Aorta (tissue), 5 donors: ENCODE results near the gene NOP14. TPM values are rescaled to one million over a fixed set of nuclear protein-coding genes. Genes with fewer than 3 reads are reported as not detected.
"Not testable (repeated sequence)": the region's sequence is repeated elsewhere in the genome, so short reads cannot be mapped to it uniquely, and the experiment has no call there.

Experiments used
- ATAC-seq: fragments of 200-7000 bp; cut with Tn5 transposase; one replicate; pipeline ENCODE4 v1.9.1; 2022; ENCODE audit warnings: moderate library complexity; ENCODE audit not compliant: low FRiP score
- DNase-seq, 2 donors: peaks; one replicate each; pipeline ENCODE4 v3.0.0-alpha.2; 2020
- H3K27ac ChIP-seq, 2 donors: one replicate each; pipeline ENCODE4 v1.5.1; 2013; ENCODE audit warnings: low read length in 2 of 2, mild to moderate bottlenecking in 2 of 2, moderate library complexity in 2 of 2, control low read depth in 1 of 2, inconsistent platforms in 1 of 2, low read depth in 1 of 2
- H3K27me3 ChIP-seq, 2 donors: one replicate each; pipeline ENCODE4 v1.6.1; 2013; ENCODE audit warnings: control low read depth in 1 of 2, low read length in 1 of 2, mild to moderate bottlenecking in 1 of 2, moderate library complexity in 1 of 2; ENCODE audit not compliant: insufficient read depth in 2 of 2, control insufficient read depth in 1 of 2
- H3K36me3 ChIP-seq, 2 donors: one replicate each; pipeline ENCODE4 v1.6.1; 2013; ENCODE audit warnings: control low read depth in 1 of 2, low read length in 1 of 2, mild to moderate bottlenecking in 1 of 2; ENCODE audit not compliant: insufficient read depth in 2 of 2, control insufficient read depth in 1 of 2
- H3K4me1 ChIP-seq, 2 donors: one replicate each; pipeline ENCODE4 v1.6.1; 2013; ENCODE audit warnings: low read length in 2 of 2, control low read depth in 1 of 2, mild to moderate bottlenecking in 1 of 2, moderate library complexity in 1 of 2; ENCODE audit not compliant: insufficient read depth in 2 of 2, control insufficient read depth in 1 of 2
- H3K4me3 ChIP-seq, 2 donors: one replicate each; pipeline ENCODE4 v1.5.1; 2013; ENCODE audit warnings: low read length in 2 of 2, control low read depth in 1 of 2, mild to moderate bottlenecking in 1 of 2
- H3K9me3 ChIP-seq: one replicate; pipeline ENCODE4 v1.6.1; 2013; ENCODE audit warnings: mild to moderate bottlenecking, low read length; ENCODE audit not compliant: control insufficient read depth
- WGBS, 2 donors: extraction: QIAGEN DNeasy Blood & Tissue Kit; methylation state at CpG; one replicate each; pipeline ENCODE4 v1.1.7; 2013; 5-methylcytosine and 5-hydroxymethylcytosine counted together
- intact Hi-C, 2 donors: fragments of 100-400 bp; cut with DNase I; formaldehyde crosslinking; loops; one replicate each; pipeline versions ENCODE4 v1.14.2 to v1.15.0; 2022
- polyA plus RNA-seq, 2 donors: library from polyadenylated mRNA; stranded (reverse); fragments of 200-250 nt; gene quantifications; one replicate each; pipeline ENCODE4 v1.2.3, GENCODE V29; 2013
- total RNA-seq, 2 donors: library from RNA; stranded (reverse); fragmentation: NEBNext Ultra II Directional; extraction: Animal tissue kit (Norgen Biotek cat#: 25700); gene quantifications; one replicate each; pipeline ENCODE4 v1.2.1, GENCODE V29; 2021
- donor health status: healthy with polysubstance abuse.
- donor health status: Bipolar disorder and iron deficiency.
- donor health status: DM: no; HTN: no; CAD: no.
- donor health status: DM: no; HTN: no; CAD: no.
- donor health status: DM: yes; HTN: yes; CAD: no.

The NOP14 gene
- total and polyA plus RNA-seq, 4 donors, result 8.0 to 15.5 (median 11.8) TPM

- intact Hi-C loops, result loop anchor here in 1 of 2 donors (5.0 to 10.0 kb wide), 2 partner anchors 70 to 202 kb away; no protein-coding TSS in a partner anchor
- H3K9me3 ChIP-seq, result no peaks in the 10 kb centered on the region
- H3K27me3 ChIP-seq, result no peaks in the 10 kb centered on the region
- 38 to 47% methylated on average over 5 of the region's 5 CpGs for WGBS, 2 donors
- no peak for DNase-seq
- H3K36me3 ChIP-seq, result no peaks in the 10 kb centered on the region
- ATAC-seq, result no peak
- peak overlapping the region in 1 of 2 donors; percentile 39 for H3K4me3 ChIP-seq
- H3K27ac ChIP-seq, result no peak overlapping the region
- no peaks in the 10 kb centered on the region for H3K4me1 ChIP-seq
Measured at GRCh38 chr4:2964706-2965258, 1.6 kb upstream of the NOP14 start.

DNA sequence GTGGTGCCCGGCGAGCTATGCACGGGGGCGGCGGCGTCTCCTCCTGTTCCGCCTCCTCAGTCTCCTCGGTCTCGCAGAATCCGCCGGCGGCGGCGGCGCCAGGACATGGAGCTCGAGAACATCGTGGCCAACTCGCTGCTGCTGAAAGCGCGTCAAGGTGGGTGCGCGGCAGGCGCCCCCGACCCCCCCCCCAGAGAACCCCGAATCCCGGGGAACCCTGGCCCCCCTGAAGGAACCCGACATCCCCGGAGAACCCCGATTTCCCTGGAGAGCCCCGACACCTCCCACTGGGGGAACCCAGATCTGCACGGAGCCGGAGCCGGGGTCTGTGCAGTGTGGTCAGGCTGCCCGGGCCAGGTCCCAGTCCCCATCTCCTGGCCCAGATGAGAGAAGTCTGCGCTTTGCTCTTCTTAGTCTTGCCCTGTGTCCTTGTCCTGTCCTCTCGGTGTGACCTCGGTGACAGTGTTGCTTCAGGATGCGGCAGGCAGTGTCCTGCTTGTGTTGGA, 813 bp upstream of the NOP14 start:
- DNase-seq (peak in 1 of 2 donors; percentile 69), ATAC-seq (peak; percentile 36)
- intact Hi-C loops, result loop anchor here in 1 of 2 donors (5.0 to 10.0 kb wide), 2 partner anchors 71 to 202 kb away; no protein-coding TSS in a partner anchor
- no peaks in the 10 kb centered on the region for H3K4me1 ChIP-seq
- peak overlapping the region; percentile 39 to 80 for H3K4me3 ChIP-seq
- H3K9me3 ChIP-seq, result no peaks in the 10 kb centered on the region
- H3K27me3 ChIP-seq, result no peaks in the 10 kb centered on the region
- no peaks in the 10 kb centered on the region for H3K36me3 ChIP-seq
- H3K27ac ChIP-seq, result peak overlapping the region in 1 of 2 donors; percentile 28
- WGBS, 2 donors, result 1% methylated on average over 30 to 38 of the region's 38 CpGs

- DNase-seq (peak; percentile 68 to 83), ATAC-seq (peak; percentile 67)
- WGBS, 2 donors, result 0% methylated on average over 40 of the region's 40 CpGs
- H3K4me3 ChIP-seq, result peak overlapping the region; percentile 40 to 45
- peaks cover 0 to under 1% of the 10 kb centered on the region in 2 donors for H3K36me3 ChIP-seq
- no peaks in the 10 kb centered on the region for H3K27me3 ChIP-seq
- H3K27ac ChIP-seq, result peak overlapping the region; percentile 12 to 60
- no peaks in the 10 kb centered on the region for H3K9me3 ChIP-seq
- intact Hi-C loops, result loop anchor here in 1 of 2 donors (5.0 to 10.0 kb wide), 2 partner anchors 72 to 200 kb away; no protein-coding TSS in a partner anchor
- H3K4me1 ChIP-seq, result no peaks in the 10 kb centered on the region
Measured at GRCh38 chr4:2962614-2963174, 512 bp downstream of the NOP14 start.

GRCh38 chr4:2961811-2962441, 1.3 kb downstream of the NOP14 start:
- Histone ChIP-seq H3K27ac (no peak overlapping the region), H3K36me3 (peaks cover 0 to 3% of the 10 kb centered on the region in 2 donors), H3K9me3 (no peaks in the 10 kb centered on the region), H3K27me3 (no peaks in the 10 kb centered on the region), H3K4me1 (no peaks in the 10 kb centered on the region), H3K4me3 (peak overlapping the region in 1 of 2 donors; percentile 40)
- intact Hi-C loops, result loop anchor here in 1 of 2 donors (5.0 to 10.0 kb wide), 2 partner anchors 73 to 200 kb away; no protein-coding TSS in a partner anchor
- ATAC-seq, result no peak
- 31 to 42% methylated on average over 14 of the region's 14 CpGs for WGBS, 2 donors
- no peak for DNase-seq

DNA sequence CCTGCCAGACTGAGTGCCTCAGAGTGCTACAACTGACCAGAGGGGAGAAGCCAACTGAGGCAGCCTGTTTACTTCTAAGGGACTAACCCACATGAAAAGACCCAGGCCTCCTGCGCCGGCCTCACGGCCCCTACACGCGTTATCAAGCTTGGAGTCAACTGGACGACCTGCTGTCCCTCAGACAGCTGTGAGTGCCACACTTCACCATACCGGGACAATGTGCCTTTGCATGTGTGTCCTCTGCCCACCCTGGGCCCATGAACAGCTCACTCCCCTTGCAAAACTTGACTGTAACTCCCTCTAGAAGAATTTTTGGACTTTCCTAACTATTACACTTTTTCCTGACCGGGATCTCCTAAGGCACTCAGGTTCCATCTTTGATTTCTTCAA, 1.8 kb downstream of the NOP14 start:
- no peak for ATAC-seq
- no peak overlapping the region for H3K4me3 ChIP-seq
- intact Hi-C loops, result loop anchor here in 1 of 2 donors (5.0 to 10.0 kb wide), 2 partner anchors 73 to 199 kb away; no protein-coding TSS in a partner anchor
- no peaks in the 10 kb centered on the region for H3K4me1 ChIP-seq
- no peak overlapping the region for H3K27ac ChIP-seq
- no peak for DNase-seq
- H3K9me3 ChIP-seq, result no peaks in the 10 kb centered on the region
- H3K36me3 ChIP-seq, result peaks cover 0 to 3% of the 10 kb centered on the region in 2 donors
- H3K27me3 ChIP-seq, result no peaks in the 10 kb centered on the region
- WGBS, 2 donors, result 70% methylated on average over 8 of the region's 8 CpGs

- DNase-seq, H3K4me3 ChIP-seq, H3K27ac ChIP-seq, H3K4me1 ChIP-seq, H3K9me3 ChIP-seq, H3K36me3 ChIP-seq, ATAC-seq, H3K27me3 ChIP-seq: not testable (repeated sequence)
- intact Hi-C loops, result loop anchor here in 1 of 2 donors (5.0 to 10.0 kb wide), 2 partner anchors 74 to 198 kb away; no protein-coding TSS in a partner anchor
- WGBS, 2 donors, result 91 to 96% methylated on average over 4 of the region's 4 CpGs
Measured at GRCh38 chr4:2960450-2960849, 2.8 kb downstream of the NOP14 start.

DNA sequence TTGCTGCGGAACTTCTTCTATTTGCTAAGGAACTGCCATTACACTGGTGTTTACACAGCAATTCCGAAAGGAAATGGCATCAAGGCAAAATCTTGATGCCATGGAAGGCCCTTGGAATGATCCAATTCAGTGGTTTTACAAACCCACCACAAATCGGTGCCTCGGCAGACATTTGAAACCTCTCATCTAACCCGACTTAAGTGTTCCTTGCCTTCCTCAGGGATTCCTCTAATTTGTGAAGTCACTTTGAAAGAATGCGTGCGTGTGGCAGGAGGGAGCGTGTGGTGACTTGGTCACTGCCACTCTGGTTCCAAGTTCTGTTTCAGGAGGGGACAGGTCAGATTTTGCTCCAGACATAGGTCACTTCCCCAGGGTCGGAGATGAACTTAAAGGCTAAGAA, 4.8 kb downstream of the NOP14 start:
- Histone ChIP-seq H3K27ac (no peak overlapping the region), H3K36me3 (peaks cover 2 to 3% of the 10 kb centered on the region in 2 donors), H3K4me3 (no peak overlapping the region), H3K4me1 (no peaks in the 10 kb centered on the region), H3K27me3 (no peaks in the 10 kb centered on the region), H3K9me3 (no peaks in the 10 kb centered on the region)
- intact Hi-C loops, result no loop called here
- ATAC-seq (no peak), DNase-seq (no peak)
- 34 to 45% methylated on average over 9 of the region's 9 CpGs for WGBS, 2 donors

- H3K36me3 ChIP-seq, ATAC-seq, H3K9me3 ChIP-seq, intact Hi-C loops, H3K27me3 ChIP-seq, H3K27ac ChIP-seq, DNase-seq, H3K4me1 ChIP-seq, H3K4me3 ChIP-seq: not testable (repeated sequence)
- 95% methylated on average over 34 to 44 of the region's 44 CpGs for WGBS, 2 donors
Measured at GRCh38 chr4:2955186-2956044, 7.8 kb downstream of the NOP14 start.
